GM19438 (cell line): ENCODE measurements around the gene SPATA24.
"Not testable (repeated sequence)": the region's sequence is repeated elsewhere in the genome, so short reads cannot be mapped to it uniquely, and the experiment has no call there.

Source experiments
- ATAC-seq: cut with Tn5 transposase; IDR thresholded peaks from one replicate; pipeline ENCODE4 v1.9.1; 2021; ENCODE audit warnings: low read depth; ENCODE audit not compliant: unreplicated experiment

SPATA24 gene

DNA sequence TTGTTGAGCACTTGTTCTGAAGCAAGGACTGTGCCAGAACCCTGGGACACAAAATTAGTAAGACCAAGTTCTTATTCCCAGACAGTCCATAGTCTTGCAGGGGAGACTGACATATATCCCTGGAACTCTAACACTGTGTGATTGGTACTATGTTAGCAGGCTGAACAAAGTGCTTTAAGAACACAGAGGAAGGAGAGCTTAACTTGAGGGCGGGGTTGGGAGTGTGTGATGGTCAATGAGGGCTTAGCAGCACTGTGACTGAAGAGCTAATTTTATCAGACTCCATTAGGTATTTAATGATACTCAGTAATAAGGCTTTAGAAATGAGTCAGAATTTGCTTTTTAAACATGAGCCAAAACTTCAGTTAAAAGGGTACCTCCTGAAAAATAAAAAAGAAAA is 14.9 kb upstream of the SPATA24 start:
- no peak for ATAC-seq

DNA sequence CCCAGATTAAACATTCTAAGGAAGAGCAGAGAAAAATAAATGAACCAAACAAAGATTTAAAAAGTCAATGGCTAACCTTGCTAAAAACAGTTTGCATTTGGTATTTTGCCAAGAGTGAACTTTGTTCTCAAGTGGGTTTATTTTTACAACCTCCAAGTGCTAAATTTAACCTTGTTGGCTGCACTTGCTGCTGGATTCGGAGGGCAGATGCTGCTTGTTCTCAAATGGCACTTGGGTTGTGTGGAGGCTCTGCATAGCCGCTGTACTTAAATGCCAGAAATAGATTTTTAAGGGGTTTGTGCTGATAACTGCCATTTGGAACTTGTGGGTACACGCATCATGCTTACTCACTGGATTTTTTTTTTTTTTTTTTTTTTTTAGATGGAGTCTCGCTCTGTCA is 13.3 kb upstream of the SPATA24 start:
- ATAC-seq = no peak

DNA sequence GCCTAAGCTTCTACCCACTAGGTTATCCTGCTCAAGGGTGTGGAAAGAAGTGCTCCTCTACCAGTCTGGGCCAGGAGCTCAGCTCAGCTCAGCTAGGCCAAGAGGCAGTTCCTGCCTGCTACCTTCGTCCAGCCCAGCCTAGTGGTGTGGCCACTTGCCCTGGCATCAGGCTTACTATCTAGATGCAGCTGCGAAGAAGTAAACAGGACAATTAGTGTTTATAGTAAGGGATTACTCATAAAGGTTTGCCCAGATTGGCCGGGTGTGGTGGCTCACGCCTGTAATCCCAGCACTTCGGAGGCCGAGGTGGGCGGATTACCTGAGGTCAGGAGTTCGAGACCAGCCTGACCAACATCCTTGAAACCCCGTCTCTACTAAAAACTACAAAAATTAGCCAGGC is 12.8 kb upstream of the SPATA24 start:
- no peak for ATAC-seq

DNA sequence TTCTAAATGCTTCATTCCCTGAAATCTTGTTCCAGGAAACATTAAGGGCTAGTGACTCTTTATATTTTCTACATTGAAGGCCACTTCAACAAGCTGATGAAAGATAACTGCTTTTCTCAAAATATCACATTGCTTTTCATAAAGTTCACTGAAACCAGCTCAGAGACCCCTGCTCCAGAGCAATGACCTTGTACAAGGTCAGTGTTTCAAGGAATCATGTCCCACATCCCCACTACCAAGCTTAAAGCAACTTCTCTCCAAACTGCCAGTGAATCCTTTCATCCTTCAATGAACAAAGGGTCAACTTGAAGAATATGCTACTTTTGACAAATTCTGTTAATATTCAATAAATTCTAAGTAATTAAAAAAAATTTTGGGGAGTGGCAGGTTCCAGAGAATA is 12.0 kb upstream of the SPATA24 start:
- no peak for ATAC-seq

DNA sequence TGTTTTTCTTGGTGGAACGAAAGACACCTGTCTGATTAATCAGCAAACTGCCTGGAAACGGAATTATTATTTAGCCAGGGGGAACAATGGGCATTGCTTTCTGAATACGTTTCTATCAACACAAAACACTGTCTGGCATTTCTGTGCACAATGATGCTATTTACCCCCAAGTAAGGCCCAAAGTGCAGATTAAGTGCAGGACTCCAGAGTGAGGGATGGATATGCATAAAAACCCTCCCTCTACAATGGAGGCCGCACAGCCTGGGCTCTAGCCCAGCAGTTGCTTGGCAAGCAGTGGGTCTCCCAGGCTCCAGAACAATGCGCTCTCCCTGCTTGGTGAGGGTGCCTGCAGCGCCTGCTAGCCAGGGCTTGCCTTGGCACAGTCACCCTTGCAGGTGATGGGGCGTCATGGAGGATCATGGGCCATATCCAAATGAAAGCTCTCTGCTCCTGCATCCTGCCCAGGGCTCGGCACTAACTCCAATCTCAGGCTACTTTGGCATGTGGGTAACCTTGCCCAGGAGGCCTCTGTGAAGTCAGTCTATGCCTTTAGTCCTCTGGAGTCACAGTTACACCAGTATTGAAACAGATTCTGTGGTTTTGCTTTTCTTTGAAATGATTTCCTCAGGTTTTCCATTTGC is 11.5 kb upstream of the SPATA24 start:
- ATAC-seq = no peak

DNA sequence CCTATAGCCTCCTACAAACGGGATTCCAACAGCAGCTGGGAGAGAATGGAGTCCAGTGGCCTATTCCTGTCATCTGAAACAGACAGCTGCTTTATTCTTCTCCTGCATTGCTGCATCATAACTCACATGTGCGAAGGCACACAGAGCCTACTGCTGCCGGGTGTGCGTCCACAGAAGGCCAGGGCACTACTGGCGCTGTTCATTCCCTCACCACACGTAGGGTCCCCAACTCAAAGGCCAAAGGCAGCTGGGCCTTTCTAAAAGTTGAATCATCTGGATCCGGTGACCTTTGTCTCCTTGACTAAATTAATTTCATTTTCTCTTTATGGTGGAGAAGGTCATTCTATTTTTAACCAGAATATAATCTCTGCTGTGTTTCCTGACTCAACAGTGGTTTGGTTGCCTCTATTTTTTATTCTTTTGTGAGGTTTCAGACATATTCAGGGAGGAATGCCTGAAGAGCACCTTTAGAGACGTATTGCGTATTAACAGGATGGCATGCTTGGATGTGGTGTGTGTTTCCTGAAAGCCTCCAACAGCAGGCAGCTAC is 10.8 kb upstream of the SPATA24 start:
- ATAC-seq = no peak

DNA sequence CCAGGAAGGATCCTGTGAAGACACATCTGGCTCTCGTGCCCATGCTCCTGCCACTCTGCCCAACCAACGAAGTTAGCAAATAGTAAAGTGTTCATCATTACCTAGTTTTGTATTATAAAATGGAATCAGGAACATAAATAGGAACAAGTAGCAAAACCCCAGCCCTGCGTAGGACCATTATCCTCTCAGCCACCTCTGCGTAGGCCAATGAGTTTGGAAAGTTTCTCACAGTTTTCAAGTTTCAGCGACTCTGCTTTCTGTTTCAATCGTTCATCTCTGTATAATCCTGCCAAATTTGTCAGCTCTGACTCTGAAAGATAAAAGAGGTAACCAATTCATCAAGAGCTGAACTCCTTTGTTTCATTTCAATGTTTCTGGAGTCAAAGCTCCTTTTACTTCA is 10.1 kb upstream of the SPATA24 start:
- no peak for ATAC-seq

DNA sequence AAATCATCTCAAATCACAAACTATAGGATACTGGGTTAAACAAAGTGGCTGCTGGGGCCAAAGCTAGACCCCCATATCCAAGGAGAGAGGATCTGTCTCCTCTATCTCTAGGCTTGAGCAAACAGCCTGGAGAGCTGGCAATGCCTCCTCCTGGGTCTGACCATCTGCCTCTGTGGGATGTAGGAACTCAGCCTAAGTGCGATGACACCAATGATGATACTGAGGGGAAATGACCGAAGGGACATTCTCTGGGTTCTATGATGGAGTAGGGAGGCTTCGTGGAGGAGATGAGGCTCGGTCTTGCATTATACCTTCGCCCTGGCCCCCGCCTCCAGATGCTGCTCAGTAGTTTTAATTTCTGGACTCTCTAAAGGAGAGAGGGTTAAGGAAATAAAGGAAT is 9.3 kb upstream of the SPATA24 start:
- ATAC-seq = no peak

DNA sequence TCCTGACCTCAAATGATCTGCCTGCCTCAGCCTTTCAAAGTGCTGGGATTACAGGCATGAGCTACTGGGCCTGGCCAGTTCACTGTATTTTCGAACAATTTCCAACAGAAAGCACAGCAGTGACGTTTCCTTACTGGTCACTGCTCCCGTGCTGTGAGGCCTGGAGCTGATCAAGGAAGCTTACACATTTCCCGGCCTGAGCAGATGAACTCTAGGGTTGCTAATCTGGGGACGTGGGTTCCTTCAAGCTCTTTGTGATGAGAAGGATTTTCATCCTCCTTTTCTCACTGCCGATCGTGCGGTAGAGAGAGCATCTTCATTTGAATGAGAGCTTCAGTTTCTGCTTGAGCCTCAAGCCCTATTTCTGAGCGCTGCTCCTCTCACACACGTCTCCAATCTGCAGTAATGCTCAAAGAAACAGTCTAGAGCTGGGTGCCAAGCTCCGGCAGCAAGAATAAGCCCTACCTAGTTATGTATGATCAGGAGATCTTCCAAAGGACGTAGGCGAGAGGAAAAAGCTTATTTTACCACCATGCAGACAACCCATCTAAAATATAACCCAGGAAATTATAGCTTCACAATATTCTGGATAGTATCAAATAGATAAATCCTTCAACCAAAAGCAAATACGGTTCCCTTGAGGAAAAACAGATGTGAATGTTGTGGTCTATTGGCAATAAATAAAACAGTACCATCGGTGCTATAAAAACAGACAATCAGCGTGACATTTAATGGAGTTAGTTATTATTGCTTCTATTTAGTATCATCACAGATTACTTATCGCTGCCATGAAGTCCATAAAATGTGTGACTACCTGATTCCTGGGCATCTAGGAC is 7.3 kb upstream of the SPATA24 start:
- ATAC-seq = no peak

DNA sequence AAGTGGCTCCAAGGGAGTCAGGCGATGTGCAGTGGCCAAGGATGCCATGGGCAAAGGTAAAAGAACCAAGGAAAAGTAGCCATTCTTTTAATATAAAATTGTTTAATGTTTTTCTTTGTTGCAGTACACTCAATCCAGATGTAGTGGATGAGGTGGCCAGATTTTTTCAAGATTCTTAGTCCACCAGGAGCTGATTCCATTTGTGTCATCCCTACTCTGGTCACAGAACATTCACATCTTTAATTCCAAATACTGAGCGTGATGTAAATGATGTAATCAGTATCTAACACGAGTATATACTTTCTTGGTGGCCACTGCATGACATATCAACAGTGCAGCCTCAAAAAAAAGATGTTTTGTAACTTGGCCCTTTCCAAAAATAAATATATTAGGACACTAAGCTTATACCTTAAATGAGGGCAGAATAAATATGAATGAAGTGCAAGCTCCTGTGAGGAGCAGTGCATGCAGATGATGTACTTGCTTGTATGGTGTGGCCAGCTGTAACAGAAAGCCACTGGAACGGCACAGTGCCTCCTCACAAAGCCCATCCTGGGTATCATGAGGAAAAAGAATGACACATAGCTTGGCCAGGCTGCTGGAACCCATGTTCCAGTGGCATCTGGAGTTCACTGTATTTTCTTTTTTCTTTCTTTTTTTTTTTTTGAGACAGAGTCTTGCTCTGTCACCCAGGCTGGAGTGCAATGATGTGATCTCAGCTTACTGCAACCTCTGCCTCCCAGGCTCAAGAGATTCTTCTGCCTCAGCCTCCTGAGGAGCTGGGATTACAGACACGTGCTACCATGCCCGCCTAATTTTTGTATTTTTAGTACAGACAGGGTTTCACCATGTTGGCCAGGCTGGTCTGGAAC is 6.5 kb upstream of the SPATA24 start:
- ATAC-seq = no peak

DNA sequence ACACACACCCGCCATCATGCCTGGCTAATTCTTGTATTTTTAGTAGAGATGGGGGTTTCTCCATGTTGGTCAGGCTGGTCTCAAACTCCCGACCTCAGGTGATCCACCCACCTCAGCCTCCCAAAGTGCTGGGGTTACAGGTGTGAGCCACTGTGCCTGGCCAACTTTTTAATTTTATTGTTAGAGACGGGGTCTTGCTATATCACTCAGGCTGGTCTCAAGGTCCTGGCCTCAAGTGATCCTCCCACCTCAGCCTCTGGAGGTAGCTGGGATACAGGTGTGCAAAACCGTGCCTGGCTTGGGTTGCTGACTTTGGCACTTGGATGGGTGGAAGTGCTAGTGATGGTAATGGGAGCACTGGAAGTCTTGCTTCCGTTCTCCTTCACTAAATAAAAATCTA is 5.2 kb upstream of the SPATA24 start:
- not testable (repeated sequence) for ATAC-seq

DNA sequence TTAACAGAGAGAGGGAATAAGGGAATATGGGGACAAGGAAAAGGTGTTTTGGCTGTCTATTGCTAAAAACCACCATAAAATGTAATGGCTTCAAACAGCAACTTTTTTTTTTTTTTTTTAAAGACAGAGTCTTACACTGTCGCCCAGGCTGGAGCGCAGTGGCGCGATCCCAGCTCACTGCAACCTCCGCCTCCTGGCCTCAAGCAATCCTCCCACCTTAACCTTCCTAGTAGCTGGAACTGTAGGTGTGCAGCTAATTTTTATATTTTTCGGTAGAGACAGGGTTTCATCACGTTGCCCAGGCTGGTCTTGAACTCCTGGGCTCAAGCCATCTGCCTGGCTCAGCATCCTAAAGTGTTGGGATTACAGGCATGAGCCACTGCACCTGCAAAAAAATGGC is 4.3 kb upstream of the SPATA24 start:
- no peak for ATAC-seq

DNA sequence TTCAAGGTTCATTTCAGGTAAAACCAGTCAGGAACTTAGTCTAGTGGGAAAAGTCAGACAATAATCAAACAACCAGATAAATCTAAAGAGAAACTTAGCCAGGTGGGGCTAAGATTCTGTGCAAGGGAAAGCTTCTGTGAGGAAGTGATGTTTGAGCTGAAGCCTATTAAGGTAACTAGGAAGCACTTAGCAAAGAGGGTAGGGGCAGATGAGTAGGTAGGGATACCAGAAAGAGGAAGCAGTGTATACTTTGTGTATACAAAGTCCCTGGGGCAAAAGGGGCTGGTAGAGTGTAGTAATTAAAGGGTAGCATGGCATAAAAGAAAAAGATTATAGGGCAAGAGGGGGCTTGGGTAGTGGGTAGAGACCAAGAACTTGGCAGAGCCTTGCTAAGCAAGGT is 3.6 kb upstream of the SPATA24 start:
- no peak for ATAC-seq

DNA sequence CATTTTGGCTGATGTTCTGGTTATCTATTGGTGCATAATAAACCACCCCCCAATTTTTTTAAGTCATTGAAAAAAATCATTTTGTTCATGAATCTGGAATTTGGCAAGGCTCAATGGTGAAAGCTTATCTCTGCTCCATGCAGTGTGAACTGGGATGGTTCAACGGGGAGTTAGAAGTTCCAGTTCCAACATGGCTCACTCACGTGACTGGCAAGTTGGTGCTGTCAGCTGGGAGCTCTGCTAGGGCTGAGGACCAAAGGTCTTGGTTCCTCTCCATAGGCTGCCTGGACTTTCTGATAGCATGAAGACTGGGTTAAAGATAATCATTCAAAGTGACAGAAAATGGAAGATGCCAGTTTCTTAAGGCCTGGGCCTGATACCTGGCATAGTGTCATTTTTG is 3.1 kb upstream of the SPATA24 start:
- ATAC-seq = no peak

DNA sequence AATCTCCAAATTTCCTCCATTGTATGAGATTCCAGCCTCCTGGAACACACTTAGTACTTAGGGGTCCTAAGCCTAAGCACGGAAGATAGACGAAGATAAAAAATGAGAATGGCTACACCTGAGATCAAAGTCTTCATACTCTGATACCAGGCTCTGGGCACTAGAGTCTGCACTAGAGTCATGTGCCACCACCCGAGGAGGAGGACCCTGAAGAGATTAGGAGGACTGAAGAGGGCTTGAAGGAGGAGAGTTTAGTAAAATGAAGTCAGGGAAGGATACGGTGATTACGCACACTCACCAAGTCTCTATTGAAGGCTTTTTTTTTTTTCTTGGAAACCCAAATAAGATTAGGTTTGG is 573 bp upstream of the SPATA24 start:
- ATAC-seq = no peak

DNA sequence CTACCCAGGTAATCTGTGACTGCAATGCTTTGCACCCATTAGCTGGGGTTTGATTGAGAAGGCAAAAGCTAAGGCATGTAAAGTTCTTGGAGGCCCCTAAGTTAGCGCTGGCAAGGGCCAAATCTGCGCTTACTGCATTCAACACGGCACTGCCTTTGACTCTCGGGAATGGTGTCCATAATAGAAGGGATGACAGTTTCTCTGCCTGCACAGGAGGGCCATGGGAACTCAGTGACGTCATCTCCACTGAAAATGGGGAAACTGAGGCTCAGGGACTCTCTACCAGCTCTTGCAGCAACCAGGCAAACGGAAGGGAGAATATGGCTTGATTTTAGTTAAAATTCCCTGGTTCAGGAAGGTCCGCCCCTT is 487 bp downstream of the SPATA24 start:
- ATAC-seq = no peak

DNA sequence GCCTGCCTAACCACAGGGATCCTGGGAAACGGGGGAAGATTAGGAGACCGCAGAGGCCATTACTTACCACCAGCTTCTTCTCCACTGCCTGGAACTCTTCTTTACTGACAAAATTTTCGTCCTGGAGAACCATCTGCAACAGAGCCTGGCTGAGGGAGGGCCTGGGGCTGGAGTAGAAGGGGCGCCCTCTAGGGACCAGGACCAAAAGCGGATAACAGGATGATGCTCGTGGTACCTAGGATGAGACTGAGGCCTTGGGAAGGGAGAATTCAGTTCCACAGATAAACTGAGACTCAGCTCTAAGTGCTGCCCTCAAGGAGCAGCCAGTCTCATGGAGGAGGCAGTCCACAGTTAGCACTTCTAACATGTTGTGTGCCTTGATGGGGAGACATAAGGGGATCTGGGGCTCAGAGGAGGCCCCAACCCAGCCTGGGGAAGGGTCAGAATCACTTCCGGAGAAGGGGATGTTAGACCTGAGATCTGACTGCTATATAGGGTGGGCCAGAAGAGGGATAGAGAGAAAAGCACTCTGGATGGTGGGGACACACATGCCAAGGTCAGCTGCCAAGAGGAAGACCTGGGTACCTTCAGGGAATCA is 1.2 kb downstream of the SPATA24 start:
- ATAC-seq = no peak

DNA sequence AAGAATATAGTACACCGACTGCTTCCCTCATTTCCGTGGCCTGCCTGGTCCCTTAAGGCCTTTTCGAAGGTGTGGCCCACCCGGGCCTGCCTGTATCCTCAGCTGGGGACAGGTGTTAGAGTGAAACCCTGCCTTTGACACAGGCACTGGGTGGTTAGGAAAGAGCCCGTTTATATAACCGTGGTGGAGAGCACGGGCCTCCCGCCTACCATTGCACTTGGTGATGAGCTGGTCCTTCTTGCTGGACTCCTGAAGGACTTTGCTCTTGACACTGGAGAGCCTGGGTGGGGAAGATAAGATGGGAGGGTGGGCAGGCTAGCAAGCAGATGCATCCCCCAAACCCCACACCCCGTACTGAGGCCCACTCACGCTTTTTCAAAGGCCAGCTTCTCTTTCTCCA is 2.3 kb downstream of the SPATA24 start:
- ATAC-seq = no peak

DNA sequence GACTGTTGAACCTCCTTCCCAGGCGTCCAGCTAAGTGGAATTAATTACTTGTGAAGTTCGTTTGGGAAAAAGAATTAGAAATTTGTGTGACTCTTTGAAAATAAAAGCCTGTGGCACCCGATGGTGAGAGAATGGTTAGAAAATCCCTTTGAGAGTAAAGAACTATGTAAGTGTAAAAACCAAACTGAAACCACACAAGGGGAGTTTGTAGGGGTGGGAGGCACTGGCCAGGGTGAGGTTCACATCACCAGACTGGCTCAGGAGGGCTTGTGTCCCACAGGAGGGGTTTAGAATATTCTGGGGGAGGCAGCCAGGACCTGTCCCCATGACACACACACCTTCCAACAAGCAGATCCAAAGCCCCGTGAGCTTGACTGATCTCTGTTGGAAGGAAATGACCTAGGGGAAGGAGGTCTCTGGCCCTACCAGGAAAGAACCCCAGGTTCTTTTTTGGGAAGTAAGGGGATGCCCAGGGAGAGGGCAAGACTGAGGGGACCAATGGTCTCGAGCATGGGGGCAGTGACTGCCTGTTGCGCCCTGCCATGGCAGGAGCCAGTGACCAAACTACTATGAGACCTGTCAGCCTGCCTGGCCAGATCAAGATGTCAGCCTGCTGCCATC is 4.3 kb downstream of the SPATA24 start:
- ATAC-seq = no peak

DNA sequence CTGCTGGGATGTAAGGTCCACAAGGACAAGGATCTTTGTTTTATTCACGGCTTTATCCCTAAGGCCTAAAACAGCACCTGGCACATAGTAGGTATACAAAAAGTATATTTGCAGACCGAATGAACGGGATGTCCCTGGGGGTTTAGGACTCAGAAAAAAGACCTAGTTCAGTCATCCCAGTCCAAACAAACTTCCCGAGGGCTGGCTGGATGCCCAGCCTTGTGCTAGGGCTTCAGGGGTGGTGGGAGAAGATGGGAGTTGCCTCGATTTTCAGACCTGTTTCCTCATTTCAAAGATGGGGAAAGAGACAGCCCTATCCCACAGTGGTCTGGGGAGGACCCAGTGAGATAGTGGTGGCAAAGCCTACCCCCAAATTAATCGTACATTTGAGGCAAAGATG is 6.0 kb downstream of the SPATA24 start:
- ATAC-seq = no peak
